DND-41 (cell line): ENCODE measurements around the gene NUDCD3.

Source experiments
- EZH2 ChIP-seq: IDR thresholded peaks from 3 replicates; pipeline ENCODE4 v1.6.1; 2012; ENCODE audit warnings: borderline replicate concordance, low read depth, mild to moderate bottlenecking, moderate library complexity, low read length, inconsistent platforms; ENCODE audit not compliant: severe bottlenecking
- TF ChIP-seq, protein P1 (sequence below): IDR thresholded peaks from 2 replicates; pipeline ENCODE4 v1.5.1; 2012; ENCODE audit warnings: borderline replicate concordance, low read length, moderate library complexity, mild to moderate bottlenecking; ENCODE audit not compliant: poor library complexity, severe bottlenecking; ENCODE audit errors: extremely low read depth

GRCh38 chr7:44460325-44460724 lies 30.1 kb downstream of the NUDCD3 start:
- TF ChIP-seq, protein P1, sequence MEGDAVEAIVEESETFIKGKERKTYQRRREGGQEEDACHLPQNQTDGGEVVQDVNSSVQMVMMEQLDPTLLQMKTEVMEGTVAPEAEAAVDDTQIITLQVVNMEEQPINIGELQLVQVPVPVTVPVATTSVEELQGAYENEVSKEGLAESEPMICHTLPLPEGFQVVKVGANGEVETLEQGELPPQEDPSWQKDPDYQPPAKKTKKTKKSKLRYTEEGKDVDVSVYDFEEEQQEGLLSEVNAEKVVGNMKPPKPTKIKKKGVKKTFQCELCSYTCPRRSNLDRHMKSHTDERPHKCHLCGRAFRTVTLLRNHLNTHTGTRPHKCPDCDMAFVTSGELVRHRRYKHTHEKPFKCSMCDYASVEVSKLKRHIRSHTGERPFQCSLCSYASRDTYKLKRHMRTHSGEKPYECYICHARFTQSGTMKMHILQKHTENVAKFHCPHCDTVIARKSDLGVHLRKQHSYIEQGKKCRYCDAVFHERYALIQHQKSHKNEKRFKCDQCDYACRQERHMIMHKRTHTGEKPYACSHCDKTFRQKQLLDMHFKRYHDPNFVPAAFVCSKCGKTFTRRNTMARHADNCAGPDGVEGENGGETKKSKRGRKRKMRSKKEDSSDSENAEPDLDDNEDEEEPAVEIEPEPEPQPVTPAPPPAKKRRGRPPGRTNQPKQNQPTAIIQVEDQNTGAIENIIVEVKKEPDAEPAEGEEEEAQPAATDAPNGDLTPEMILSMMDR = no peak
- no peak for TF ChIP-seq EZH2
